ENCODE results near the gene MADCAM1. TPM values are rescaled to one million over a fixed set of nuclear protein-coding genes. Genes with fewer than 3 reads are reported as not detected.

MADCAM1 gene
- total and polyA plus RNA-seq, 2 of the 8 experiments (the other 6 are each of a cell fraction or from before 2014, with no cell fraction given) = 2.3 to 3.0 TPM

- TF ChIP-seq TBP (IDR thresholded peaks at IDR 0.05; ENCODE audit: low read depth, low read length) = no peak
- no peak for TF ChIP-seq ZNF274 (IDR thresholded peaks at IDR 0.05; ENCODE audit: borderline replicate concordance, extremely low read depth, low read length)
- TF ChIP-seq TCF12 (IDR thresholded peaks at IDR 0.05; ENCODE audit: low read depth, low read length) = no peak
- no peak for TF ChIP-seq CHD2 (IDR thresholded peaks at IDR 0.05; ENCODE audit: low read length)
These were observed 37.2 kb downstream of the MADCAM1 start (continued) for GRCh38 chr19:533364-534058.
